Activated T-cell treated with anti-CD3 and anti-CD28 coated beads for 1 hour (primary cell): Measurements from ENCODE around the gene PRODH.
"Not testable (repeated sequence)": the region's sequence is repeated elsewhere in the genome, so short reads cannot be mapped to it uniquely, and the experiment has no call there.

Experiments
- DNase-seq: peaks from one replicate; pipeline ENCODE4 v3.0.0-alpha.2; 2020; ENCODE audit warnings: low read depth

Gene PRODH

DNA sequence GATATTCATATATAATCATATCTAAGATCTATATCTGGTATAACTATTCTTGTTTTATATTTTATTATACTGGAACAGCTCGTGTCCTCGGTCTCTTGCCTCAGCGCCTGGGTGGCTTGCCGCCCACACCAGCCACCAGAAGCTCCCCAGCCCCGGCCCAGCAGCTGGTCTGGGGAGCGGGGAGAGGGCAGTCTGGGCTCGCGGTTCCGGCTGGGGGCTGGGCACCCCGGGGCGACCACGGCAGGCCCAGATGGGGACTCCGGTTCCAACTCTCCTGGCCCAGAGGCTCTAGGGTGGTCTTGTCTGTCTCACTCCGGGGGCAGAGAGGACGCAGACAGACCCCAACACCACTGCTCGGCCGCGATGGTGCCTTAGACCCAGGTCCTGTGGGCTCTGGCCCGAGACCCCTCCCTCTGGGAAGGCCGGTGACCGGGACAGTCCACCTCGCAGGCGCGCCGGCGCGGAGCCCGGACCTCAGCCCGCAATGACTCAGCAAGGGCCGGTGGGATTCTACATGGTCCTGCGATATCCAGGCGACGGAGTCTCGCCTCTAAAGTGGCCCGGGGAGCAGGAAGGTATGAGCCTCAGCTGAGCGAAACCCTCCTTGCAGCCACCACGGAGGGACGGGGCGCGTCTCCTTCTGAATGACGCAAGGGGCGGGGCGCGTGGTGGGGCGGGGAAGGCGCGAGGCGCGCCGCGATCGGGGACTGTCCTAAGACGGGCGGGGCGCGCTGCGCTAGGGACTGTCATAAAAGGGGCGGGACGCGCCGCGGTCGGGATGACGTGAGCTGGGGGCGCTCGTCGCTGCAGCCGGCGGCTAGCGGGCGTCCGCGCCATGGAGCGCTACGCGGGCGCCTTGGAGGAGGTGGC, 30.3 kb downstream of the PRODH start, which contains the start of gene DGCR6:
Gene DGCR6, plus strand, starts transcription at position 781 of the 870 bp plus-strand sequence. Its CDS starts 55 bp downstream, at position 836.
- DNase-seq: no peak

DNA sequence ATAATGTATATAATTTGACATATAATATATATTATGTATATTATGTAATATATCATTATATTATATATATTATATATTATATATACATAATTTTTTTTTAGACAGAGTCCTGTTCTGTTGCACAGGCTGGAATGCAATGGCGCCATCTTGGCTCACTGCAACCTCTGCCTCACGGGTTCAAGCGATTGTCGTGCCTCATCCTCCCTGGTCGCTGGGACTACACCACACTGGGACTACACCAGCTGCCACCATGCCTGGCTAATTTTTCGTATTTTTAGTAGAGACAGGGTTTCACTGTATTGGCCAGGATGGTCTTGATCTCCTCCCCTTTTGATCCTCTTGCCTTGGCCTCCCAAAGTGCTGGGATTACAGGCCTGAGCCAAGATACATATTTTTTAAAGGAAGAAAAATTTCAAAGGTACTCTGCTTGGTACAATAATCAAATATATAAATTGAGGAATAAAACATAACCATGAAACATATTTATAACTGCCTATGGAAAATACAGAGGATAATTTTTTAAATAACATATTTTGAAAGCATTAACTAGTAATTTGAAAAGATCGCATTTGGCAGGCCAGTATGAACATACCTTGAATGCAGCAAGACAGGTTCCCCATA, 39.9 kb downstream of the PRODH start:
- DNase-seq: not testable (repeated sequence)

DNA sequence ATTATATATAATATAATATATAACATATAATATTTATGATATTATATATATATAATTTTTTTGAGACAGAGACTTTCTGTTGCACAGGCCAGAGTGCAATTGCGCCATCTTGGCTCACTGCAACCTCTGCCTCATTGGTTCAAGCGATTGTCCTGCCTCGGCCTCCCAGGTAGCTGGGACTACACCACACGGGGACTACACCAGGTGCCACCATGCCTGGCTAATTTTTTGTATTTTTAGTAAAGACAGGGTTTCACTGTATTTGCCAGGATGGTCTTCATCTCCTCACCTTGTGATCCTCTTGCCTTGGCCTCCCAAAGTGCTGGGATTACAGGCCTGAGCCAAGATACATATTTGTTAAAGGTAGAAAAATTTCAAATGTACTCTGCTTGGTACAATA, 42.3 kb downstream of the PRODH start:
- not testable (repeated sequence) for DNase-seq

DNA sequence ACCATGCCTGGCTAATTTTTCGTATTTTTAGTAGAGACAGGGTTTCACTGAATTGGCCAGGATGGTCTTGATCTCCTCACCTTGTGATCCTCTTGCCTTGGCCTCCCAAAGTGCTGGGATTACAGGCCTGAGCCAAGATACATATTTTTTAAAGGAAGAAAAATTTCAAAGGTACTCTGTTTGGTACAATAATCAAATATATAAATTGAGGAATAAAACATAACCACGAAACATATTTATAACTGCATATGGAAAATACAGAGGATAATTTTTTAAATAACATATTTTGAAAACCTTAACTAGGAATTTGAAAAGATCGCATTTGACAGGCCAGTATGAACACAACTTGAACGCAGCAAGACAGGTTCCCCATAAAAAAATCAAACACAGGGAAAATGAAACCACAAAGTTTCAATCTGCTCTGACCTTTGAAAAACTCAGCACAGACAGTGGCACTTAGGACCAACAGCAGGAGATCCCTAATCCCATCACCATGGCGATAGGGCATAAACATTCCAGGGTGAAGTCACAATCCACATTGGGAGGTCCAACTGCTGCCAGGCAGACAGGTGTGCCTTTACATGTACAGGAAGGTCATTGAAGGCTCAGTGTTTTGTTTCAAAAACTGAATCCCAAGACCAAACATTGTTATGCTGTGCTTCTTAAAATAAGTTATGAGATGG, 45.4 kb downstream of the PRODH start:
- not testable (repeated sequence) for DNase-seq

DNA sequence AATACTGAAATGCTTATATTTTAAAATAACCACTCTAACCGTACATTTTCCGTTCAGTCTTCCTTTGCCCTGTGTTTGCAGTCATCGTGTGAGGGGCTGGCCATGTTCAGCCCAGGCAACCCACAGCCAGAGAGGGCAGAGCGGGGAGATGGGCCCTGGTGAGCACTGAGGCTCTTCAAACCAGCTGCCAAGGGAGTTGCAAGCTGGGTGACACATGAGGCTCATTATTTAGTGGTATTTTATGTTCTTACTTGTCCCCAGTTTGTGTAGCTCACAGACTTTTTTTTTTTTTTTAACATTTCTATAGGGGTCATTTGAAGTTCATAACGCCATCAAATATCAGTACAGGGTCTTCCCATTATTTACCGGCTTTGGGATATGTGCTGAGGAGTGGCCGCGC, 48.0 kb downstream of the PRODH start:
- DNase-seq: no peak

DNA sequence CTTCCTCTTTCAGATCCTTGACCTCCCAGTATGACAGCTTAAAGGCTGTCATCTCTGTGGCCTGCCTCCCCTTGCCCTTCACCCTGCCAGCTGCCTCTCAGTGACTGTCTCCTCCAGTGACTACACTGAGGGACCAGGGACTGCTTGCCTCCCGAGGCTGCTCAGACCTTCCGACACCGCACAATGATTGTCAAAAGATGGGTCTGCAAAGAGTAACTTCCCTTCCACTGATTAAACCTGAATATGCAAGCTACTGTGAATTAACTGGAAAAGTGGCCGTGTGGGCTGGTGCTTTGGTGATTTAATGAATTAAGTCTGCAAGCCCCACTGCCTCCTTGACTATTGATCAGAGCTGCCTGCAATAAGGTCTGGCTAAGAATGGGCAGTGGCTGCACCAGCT, 51.6 kb downstream of the PRODH start:
- not testable (repeated sequence) for DNase-seq

DNA sequence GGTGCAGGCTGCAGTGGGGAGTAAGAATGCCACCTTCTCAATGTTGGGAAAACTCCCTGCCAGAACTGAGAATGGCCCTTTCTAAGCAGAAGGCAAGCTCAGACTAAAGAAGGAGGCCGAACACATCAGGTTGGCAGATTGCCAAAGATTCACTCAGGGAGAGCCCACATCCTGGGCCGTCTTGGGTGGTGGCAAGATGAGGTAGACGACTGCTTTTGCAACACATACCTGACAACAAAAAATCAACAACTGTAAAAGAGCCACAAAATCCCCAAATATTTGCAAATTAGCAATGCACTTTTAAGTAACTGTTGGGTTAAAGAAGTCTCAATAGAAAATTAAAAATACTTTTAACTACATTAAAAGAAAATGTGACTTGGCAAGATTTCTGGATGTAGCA, 54.8 kb downstream of the PRODH start:
- DNase-seq: peak; percentile 64
